Measurements from ENCODE around the gene LANCL1.
"Not testable (repeated sequence)": the region's sequence is repeated elsewhere in the genome, so short reads cannot be mapped to it uniquely, and the experiment has no call there.

Gene LANCL1

GRCh38 chr2:210459880-210460279 lies 16.7 kb downstream of the LANCL1 start:
- in situ Hi-C loops (cut with MboI; ENCODE audit: low sequenced_read_pairs), result no loop called here

DNA sequence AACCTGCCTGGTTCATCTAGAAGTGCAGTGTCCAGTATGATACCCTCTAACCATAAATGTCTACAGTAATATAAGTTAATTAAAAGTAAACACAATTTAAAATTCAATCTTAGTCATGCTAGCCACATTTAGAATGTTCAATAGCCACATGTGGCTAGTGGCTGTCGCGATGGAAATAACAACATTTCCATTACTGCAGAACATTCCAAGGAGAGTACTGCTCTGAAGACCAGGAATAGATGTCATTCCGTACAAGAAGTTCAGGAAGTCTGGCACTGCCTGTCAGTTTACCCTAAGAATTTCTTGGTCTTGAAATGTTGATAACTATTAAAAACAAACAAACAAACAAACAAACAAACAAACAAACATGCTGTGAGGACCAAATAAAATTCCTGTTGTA lies 17.2 kb downstream of the LANCL1 start:
- in situ Hi-C loops (cut with MboI; ENCODE audit: low sequenced_read_pairs), result no loop called here

- in situ Hi-C loops (cut with MboI; ENCODE audit: low sequenced_read_pairs), result no loop called here
Measured at GRCh38 chr2:210458395-210458794, 18.2 kb downstream of the LANCL1 start.

GRCh38 chr2:210456571-210456970 lies 20.0 kb downstream of the LANCL1 start:
- in situ Hi-C loops (cut with MboI; ENCODE audit: low sequenced_read_pairs), result no loop called here

GRCh38 chr2:210454336-210454735 lies 22.2 kb downstream of the LANCL1 start:
- in situ Hi-C loops (cut with MboI; ENCODE audit: low sequenced_read_pairs), result no loop called here

GRCh38 chr2:210452194-210452593 lies 24.4 kb downstream of the LANCL1 start:
- in situ Hi-C loops (cut with MboI; ENCODE audit: low sequenced_read_pairs), result no loop called here

DNA sequence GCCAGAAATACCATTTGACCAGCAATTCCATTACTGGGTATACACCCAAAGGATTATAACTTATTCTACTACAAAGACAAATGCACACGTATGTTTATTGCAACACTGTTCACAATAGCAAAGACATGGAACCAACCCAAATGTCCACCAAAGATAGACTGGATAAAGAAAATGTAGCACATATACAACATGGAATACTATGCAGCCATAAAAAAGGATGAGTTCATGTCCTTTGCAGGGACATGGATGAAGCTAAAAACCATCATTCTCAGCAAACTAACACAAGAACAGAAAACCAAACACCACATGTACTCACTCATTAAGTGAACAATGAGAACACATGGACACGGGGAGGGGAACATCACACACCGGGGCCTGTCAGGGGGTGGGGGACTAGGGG lies 25.6 kb downstream of the LANCL1 start:
- in situ Hi-C loops (cut with MboI; ENCODE audit: low sequenced_read_pairs), result not testable (repeated sequence)

DNA sequence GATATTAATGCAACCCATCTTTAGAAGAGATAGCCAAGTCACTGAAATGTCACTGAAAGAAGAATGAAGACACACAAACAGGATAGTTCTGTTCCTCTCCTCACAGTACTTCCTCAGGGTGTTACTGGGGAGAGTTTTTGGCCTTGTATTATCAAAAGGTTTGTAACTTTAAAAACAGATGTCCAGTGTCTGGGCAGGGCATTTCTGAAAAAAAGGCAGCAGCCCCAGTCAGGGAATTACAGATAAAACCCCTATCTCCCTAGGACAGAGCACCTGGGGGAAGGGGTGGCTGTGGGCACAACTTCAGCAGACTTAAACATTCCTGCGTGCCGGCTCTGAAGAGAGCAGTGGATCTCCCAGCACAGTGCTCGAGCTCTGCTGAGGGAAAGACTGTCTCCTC lies 30.8 kb downstream of the LANCL1 start:
- in situ Hi-C loops (cut with MboI; ENCODE audit: low sequenced_read_pairs), result no loop called here

- in situ Hi-C loops (cut with MboI; ENCODE audit: low sequenced_read_pairs), result no loop called here
Measured at GRCh38 chr2:210445116-210445707, 31.3 kb downstream of the LANCL1 start.

DNA sequence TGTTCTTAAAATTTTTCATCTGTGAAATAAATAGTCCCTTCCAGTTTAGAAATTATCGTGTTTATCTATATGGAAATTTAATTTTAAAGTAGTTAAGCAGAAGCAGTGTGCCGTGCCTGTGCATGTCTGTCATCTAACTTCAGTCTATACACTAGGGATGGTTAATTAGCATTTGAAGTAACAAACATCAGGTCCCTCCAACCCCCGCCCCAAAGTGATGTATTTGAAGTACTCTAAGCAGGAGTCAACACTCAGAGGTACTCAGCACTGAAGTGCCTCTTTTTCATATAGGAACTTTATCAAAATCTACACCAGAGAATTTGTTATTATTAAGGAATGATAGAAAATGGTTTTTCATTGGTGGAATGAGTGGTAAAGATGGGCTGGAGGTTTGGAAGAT lies 33.0 kb downstream of the LANCL1 start:
- in situ Hi-C loops (cut with MboI; ENCODE audit: low sequenced_read_pairs), result no loop called here

GRCh38 chr2:210442878-210443277 lies 33.7 kb downstream of the LANCL1 start:
- in situ Hi-C loops (cut with MboI; ENCODE audit: low sequenced_read_pairs), result no loop called here

DNA sequence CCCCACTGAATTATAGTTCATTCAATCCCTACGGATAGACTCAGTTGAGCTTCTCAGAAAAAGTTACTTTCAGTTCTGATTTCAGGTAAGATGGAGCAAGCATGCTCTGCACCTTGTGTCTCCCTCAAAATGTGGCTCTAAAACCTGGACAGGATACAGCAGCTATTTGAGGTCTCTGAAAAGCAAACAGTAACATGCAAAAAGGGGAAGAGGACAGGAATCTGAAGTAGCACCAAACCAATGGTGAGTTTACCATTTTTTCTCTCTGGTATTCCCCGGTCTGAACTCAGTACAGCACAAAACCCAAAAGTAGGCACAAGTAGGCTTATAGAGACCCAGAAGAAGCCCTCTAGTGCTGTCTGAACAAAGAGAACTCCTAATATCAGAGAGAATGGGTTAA lies 34.1 kb downstream of the LANCL1 start:
- in situ Hi-C loops (cut with MboI; ENCODE audit: low sequenced_read_pairs), result no loop called here

DNA sequence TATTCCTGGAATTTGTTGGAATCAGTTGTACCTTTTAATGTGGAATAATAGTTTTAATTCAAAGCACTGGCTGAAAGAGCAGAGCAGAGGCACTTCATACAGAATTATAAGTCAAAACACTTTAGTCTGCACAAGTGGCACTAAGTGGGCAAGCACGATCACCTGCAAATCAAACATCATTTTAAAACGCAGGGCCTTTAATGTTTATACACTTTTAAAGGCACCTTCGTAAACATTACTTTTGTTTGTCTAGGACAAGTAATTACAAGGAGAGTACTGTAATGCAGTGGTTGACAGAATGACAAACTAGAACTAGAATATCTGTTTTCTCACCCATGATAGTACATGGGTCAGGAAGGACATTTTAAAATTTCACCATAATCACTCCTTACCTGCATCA lies 36.4 kb downstream of the LANCL1 start:
- in situ Hi-C loops (cut with MboI; ENCODE audit: low sequenced_read_pairs), result no loop called here

DNA sequence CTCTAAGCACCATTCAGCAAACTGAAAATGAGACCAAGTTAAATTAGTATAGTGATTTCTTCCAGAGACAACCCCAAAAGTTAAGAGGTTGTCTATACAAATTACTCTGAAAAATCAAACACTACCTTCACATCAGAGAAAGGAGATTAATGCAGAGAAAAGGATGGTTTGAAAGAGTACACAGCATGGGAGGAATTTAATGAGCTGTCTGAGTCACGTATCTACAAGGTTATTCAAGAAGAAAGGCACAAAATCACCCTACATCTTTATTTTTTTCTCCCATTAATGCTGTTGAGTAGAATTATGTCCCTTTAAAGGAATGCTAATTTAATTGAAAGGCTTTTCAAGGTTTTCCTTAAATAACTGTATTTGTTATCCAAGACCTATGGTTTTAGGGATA lies 41.1 kb downstream of the LANCL1 start:
- in situ Hi-C loops (cut with MboI; ENCODE audit: low sequenced_read_pairs), result no loop called here

DNA sequence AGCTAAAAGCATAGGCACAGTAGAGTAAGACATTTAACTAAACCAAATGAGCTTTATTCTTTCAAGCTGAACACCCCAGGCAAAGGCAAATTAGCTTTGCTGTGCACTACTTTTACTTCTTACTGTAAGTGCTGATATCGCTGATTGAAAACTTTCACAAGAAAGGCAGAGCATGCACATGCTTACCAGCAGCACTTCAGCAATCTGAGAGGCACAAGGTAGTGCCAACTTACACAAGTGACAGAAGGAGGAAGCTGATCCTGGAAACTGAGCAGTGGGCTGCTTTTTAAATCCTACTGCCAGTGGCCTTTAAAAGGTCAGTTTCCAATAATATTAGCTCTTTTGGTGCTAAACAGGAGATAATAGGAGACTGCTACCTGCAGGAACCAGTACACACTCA lies 43.9 kb downstream of the LANCL1 start:
- in situ Hi-C loops (cut with MboI; ENCODE audit: low sequenced_read_pairs), result no loop called here

DNA sequence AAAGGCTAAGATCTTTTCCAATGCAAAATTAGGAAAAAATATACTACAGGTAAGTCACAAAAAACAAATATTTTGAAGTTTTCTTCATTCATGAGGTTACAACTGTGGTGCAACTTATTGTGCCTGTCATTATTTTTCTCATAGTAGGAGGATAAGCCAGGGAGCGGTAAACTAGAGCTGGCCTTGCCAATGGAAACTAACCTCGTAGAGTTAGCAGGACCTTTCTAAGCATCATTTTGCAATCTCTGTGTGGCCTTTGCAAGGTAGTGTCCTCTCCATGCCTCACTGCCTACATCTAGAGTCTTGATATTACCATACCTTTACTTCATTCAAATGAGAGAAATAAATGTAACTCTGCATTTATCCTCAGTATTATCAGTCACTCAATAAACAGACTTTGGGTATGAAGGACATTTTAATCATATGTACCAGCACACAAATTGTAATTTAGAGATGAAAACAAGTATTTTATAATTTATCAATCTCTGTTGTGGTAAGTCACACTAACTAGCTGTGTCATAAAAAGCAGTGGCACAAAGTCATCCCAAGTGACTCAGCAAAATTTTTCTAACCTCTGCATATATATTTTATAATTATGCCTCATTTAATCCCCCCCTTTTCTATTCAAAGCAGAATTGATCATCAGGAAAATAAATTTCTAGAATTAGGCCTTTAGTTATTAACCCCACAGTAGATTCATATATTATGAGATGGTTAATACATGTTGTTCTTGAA lies 47.0 kb downstream of the LANCL1 start:
- in situ Hi-C loops (cut with MboI; ENCODE audit: low sequenced_read_pairs), result no loop called here

DNA sequence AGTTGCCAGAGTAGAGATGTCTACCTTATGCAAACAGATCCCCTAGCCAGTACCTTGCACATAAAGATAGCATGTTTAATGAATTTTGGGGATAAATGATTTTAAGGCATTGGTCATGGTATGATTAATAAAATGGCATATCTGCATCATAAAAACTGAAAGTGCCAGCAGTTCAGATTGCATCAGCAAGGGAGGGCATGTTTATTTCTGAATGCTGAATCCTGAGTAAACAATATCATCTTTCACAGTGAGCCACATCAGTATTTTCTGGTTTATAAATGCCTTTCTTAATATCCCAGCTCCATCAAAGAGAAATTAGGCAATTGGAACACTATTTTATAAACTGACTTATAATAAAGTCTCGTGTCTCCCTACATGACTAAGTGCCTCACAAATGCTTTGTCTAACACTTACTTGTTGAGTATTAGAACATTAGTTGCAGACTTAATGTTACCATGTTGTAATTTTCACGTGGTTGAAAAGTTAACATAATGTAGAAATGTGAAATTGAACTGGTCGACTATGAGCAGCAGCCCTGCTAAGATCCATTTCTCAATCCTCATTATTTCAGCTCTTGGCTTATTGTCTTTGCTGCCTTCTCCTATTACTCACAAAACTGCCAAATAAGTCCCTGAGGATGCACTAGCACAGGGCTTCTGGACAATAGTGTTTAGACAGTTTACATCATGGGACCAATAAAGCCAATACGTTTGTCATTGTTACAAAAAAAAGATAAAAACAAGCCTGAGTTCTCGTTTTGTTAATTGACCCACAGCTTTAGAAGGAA lies 48.0 kb downstream of the LANCL1 start:
- in situ Hi-C loops (cut with MboI; ENCODE audit: low sequenced_read_pairs), result no loop called here

DNA sequence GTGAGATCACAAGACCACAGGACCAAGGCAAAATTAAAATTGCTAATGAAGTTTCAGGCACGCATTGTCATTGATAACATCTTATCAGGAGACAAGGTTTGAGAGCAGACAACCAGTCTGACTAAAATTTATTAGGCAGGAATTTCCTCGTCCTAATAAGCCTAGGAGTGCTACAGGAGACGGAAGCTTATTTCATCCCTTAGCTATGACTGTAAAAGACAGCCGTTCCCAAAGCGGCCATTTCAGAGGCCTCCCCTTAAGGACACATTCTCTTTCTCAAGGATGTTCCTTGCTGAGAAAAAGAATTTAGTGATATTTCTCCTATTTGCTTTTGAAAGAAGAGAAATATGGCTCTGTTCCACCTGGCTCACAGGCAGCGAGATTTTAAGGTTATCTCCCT lies 49.2 kb downstream of the LANCL1 start:
- in situ Hi-C loops (cut with MboI; ENCODE audit: low sequenced_read_pairs), result not testable (repeated sequence)

- in situ Hi-C loops (cut with MboI; ENCODE audit: low sequenced_read_pairs), result no loop called here
Measured at GRCh38 chr2:210422366-210422765, 54.2 kb downstream of the LANCL1 start.

DNA sequence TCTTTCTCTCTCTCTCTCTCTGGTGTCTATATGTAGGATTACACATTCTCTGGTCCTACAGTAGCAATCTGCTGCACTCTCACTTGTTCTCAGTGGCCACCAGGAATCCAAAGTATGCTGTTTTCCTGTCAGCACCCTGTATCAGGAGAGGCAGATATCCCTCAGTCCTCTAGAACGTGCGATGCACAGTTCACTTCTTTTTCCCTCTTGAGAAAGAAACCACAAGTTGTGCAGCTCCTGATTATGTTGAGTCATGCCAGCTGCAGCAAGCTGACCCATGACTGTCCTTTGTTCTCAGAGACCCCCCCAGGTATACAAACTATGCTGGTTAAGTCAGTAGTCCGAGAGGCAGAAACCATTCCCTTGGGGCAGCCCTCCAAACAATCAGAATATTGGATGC lies 54.6 kb downstream of the LANCL1 start:
- in situ Hi-C loops (cut with MboI; ENCODE audit: low sequenced_read_pairs), result no loop called here

- in situ Hi-C loops (cut with MboI; ENCODE audit: low sequenced_read_pairs), result no loop called here
Measured at GRCh38 chr2:210412660-210413059, 63.9 kb downstream of the LANCL1 start.

DNA sequence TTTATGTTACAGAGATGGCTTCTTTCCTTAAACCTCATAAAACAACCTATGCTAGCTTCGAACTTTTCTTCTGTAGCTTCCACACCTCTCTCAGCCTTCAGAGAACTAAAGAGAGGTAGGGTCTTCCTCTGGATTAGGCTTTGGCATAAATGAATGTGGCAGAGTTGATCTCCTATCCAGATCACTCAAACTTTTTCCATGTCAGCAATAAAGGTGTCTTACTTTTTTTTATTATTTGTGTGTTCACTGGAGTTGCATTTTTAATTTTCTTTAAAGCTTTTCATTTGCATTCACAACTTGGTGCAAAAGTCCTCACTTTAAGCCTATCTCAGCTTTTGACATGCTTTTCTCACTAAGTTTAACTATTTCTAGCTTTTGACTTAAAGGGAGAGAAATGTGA lies 66.0 kb downstream of the LANCL1 start:
- in situ Hi-C loops (cut with MboI; ENCODE audit: low sequenced_read_pairs), result no loop called here
